ENCODE results near the gene KIAA1328. TPM values are rescaled to one million over a fixed set of nuclear protein-coding genes. Genes with fewer than 3 reads are reported as not detected.

KIAA1328 gene
- total RNA-seq, 1 donor: 8.7 TPM

DNA sequence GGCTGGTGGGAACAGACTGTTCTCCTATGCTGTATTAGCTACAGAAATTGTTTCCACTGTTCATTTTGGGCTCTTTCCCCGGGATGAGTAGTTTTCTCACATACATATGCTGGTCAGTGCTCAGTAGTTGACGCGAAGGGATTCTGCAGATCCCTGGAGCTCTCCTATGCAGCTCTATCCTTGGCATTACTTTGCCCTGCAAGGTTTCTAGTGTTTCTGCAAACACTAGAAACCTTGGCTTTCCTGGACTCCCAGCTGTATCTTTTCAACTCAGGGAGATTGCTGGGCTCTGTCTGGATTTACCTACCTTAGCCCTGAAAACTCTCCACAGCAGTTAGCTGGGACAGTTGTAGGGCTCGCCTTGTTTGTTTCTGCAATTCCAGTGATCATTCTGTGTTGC, 10.9 kb downstream of the KIAA1328 start:
- no peaks in the 10 kb centered on the region for H3K79me2 ChIP-seq (ENCODE audit: insufficient read depth, low read length)
- peaks cover 3% of the 10 kb centered on the region for H3K4me1 ChIP-seq (ENCODE audit: insufficient read depth, low read length)
- H3K9me3 ChIP-seq (ENCODE audit: low read depth, low read length): no peaks in the 10 kb centered on the region
- H2AFZ ChIP-seq (ENCODE audit: low read length): no peak overlapping the region
- H3K27ac ChIP-seq (ENCODE audit: low read depth, low read length): no peak overlapping the region
- H3K4me3 ChIP-seq (ENCODE audit: insufficient read depth, low read length): no peak overlapping the region
- no peaks in the 10 kb centered on the region for H3K27me3 ChIP-seq (ENCODE audit: insufficient read depth, low read length)
- H4K20me1 ChIP-seq (ENCODE audit: insufficient read depth, low read length): no peaks in the 10 kb centered on the region
- H3K4me2 ChIP-seq (ENCODE audit: insufficient read depth, low read length): no peak overlapping the region
- DNase-seq (ENCODE audit: insufficient read length, low spot score, missing footprints): no peak
- no peak for TF ChIP-seq CTCF (IDR thresholded peaks at IDR 0.05; ENCODE audit: extremely low read depth, low read depth, low read length)
- no peaks in the 10 kb centered on the region for H3K36me3 ChIP-seq (ENCODE audit: insufficient read depth, low read length)

GRCh38 chr18:36843199-36843598, 14.3 kb downstream of the KIAA1328 start:
- Histone ChIP-seq H3K9me3 (ENCODE audit: low read depth, low read length) (no peaks in the 10 kb centered on the region), H3K27me3 (ENCODE audit: insufficient read depth, low read length) (no peaks in the 10 kb centered on the region), H2AFZ (ENCODE audit: low read length) (peak overlapping the region; percentile 66), H3K36me3 (ENCODE audit: insufficient read depth, low read length) (no peaks in the 10 kb centered on the region), H3K4me2 (ENCODE audit: insufficient read depth, low read length) (peak overlapping the region; percentile 68), H3K4me3 (ENCODE audit: insufficient read depth, low read length) (no peak overlapping the region), H3K79me2 (ENCODE audit: insufficient read depth, low read length) (no peaks in the 10 kb centered on the region), H3K4me1 (ENCODE audit: insufficient read depth, low read length) (peaks cover 3% of the 10 kb centered on the region), H3K27ac (ENCODE audit: low read depth, low read length) (no peak overlapping the region), H4K20me1 (ENCODE audit: insufficient read depth, low read length) (no peaks in the 10 kb centered on the region)
- no peak for TF ChIP-seq CTCF (IDR thresholded peaks at IDR 0.05; ENCODE audit: extremely low read depth, low read depth, low read length)
- no peak for DNase-seq (ENCODE audit: insufficient read length, low spot score, missing footprints)

DNA sequence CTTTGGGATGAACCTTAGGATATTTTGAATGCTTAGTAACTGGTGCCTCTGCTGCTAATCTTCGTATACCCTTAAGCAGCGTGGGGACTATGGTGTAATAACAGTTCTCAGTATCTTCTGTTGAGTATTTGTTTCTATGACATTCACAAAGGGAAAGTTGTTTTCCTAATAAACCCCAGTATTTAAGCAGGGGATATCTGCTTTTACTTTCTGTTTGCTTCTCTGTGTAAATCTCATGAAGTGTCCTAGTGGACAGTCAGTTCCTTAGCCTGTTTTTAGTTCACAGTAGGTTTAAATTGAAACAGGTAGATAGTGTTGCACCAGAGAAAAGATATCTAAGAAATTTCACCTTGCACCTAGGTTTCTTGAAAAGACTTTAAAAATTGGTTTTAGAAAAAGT, 14.9 kb downstream of the KIAA1328 start:
- DNase-seq (ENCODE audit: insufficient read length, low spot score, missing footprints): no peak
- Histone ChIP-seq H3K4me1 (ENCODE audit: insufficient read depth, low read length) (peaks cover 3% of the 10 kb centered on the region), H3K27ac (ENCODE audit: low read depth, low read length) (no peak overlapping the region), H3K36me3 (ENCODE audit: insufficient read depth, low read length) (no peaks in the 10 kb centered on the region), H4K20me1 (ENCODE audit: insufficient read depth, low read length) (no peaks in the 10 kb centered on the region), H3K27me3 (ENCODE audit: insufficient read depth, low read length) (no peaks in the 10 kb centered on the region), H2AFZ (ENCODE audit: low read length) (peak overlapping the region; percentile 66), H3K4me3 (ENCODE audit: insufficient read depth, low read length) (peak overlapping the region; percentile 20), H3K79me2 (ENCODE audit: insufficient read depth, low read length) (no peaks in the 10 kb centered on the region), H3K4me2 (ENCODE audit: insufficient read depth, low read length) (peak overlapping the region; percentile 68), H3K9me3 (ENCODE audit: low read depth, low read length) (no peaks in the 10 kb centered on the region)
- peak; percentile 14 for TF ChIP-seq CTCF (IDR thresholded peaks at IDR 0.05; ENCODE audit: extremely low read depth, low read depth, low read length)

GRCh38 chr18:36848609-36849008, 19.7 kb downstream of the KIAA1328 start:
- Histone ChIP-seq H3K36me3 (ENCODE audit: insufficient read depth, low read length) (no peaks in the 10 kb centered on the region), H3K4me3 (ENCODE audit: insufficient read depth, low read length) (no peak overlapping the region), H3K4me1 (ENCODE audit: insufficient read depth, low read length) (peaks cover 19% of the 10 kb centered on the region), H3K4me2 (ENCODE audit: insufficient read depth, low read length) (no peak overlapping the region), H3K79me2 (ENCODE audit: insufficient read depth, low read length) (no peaks in the 10 kb centered on the region), H3K27me3 (ENCODE audit: insufficient read depth, low read length) (no peaks in the 10 kb centered on the region), H3K9me3 (ENCODE audit: low read depth, low read length) (no peaks in the 10 kb centered on the region), H2AFZ (ENCODE audit: low read length) (no peak overlapping the region), H4K20me1 (ENCODE audit: insufficient read depth, low read length) (no peaks in the 10 kb centered on the region), H3K27ac (ENCODE audit: low read depth, low read length) (no peak overlapping the region)
- no peak for TF ChIP-seq CTCF (IDR thresholded peaks at IDR 0.05; ENCODE audit: extremely low read depth, low read depth, low read length)
- no peak for DNase-seq (ENCODE audit: insufficient read length, low spot score, missing footprints)

Measured in osteoblast (primary cell).